Nephron (organoid): Measurements from ENCODE around the gene SMG6.
"Not testable (repeated sequence)": the region's sequence is repeated elsewhere in the genome, so short reads cannot be mapped to it uniquely, and the experiment has no call there.

Source experiments
- H3K27ac Mint-ChIP-seq, 3 experiments: 2 replicates each; pipeline ENCODE4 v1.8.0; 2020; ENCODE audit warnings: mixed read lengths in 3 of 3, mild to moderate bottlenecking in 2 of 3, moderate library complexity in 1 of 3
- H3K27me3 Mint-ChIP-seq: 2 replicates; pipeline ENCODE4 v1.8.0; 2021; ENCODE audit warnings: low read depth, mild to moderate bottlenecking, moderate library complexity, mixed read lengths
- H3K36me3 Mint-ChIP-seq: 2 replicates; pipeline ENCODE4 v1.8.0; 2020; ENCODE audit warnings: low read depth, mixed read lengths
- H3K4me1 Mint-ChIP-seq: 2 replicates; pipeline ENCODE4 v1.8.0; 2020; ENCODE audit warnings: mixed read lengths
- H3K4me3 Mint-ChIP-seq, 3 experiments: 2 replicates each; pipeline ENCODE4 v1.8.0; 2020; ENCODE audit warnings: mild to moderate bottlenecking in 3 of 3, mixed read lengths in 3 of 3, moderate library complexity in 2 of 3
- H3K9me3 Mint-ChIP-seq: 2 replicates; pipeline ENCODE4 v1.8.0; 2020; ENCODE audit warnings: mixed read lengths
- CTCF ChIP-seq, 3 experiments: fragments of 200-600 bp; sonication (generic); IDR thresholded peaks; one replicate each; pipeline ENCODE4 v1.5.0; 2021; ENCODE audit warnings: antibody characterized with exemption in 3 of 3; ENCODE audit not compliant: unreplicated experiment in 3 of 3

Gene SMG6

GRCh38 chr17:2267354-2267753 is 36.2 kb downstream of the SMG6 start:
- Mint-ChIP-seq H3K9me3 (no peaks in the 10 kb centered on the region), H3K4me1 (peaks cover 33% of the 10 kb centered on the region), H3K27ac (no peak overlapping the region), H3K36me3 (peaks cover 36% of the 10 kb centered on the region), H3K4me3 (no peak overlapping the region), H3K27me3 (no peaks in the 10 kb centered on the region)
- TF ChIP-seq CTCF (IDR thresholded peaks at IDR 0.05; ENCODE audit: unreplicated experiment in 3 of 3) = no peak

- Mint-ChIP-seq H3K9me3 (no peaks in the 10 kb centered on the region), H3K27ac (peak overlapping the region in 2 of 3 experiments; percentile 44 to 69), H3K4me1 (peaks cover 38% of the 10 kb centered on the region), H3K4me3 (no peak overlapping the region), H3K36me3 (peaks cover 33% of the 10 kb centered on the region), H3K27me3 (no peaks in the 10 kb centered on the region)
- no peak for TF ChIP-seq CTCF (IDR thresholded peaks at IDR 0.05; ENCODE audit: unreplicated experiment in 3 of 3)
Measured at GRCh38 chr17:2266865-2267228, 36.7 kb downstream of the SMG6 start.

- peaks cover 44% of the 10 kb centered on the region for H3K4me1 Mint-ChIP-seq
- peak overlapping the region in 2 of 3 experiments; percentile 69 to 85 for H3K27ac Mint-ChIP-seq
- no peaks in the 10 kb centered on the region for H3K9me3 Mint-ChIP-seq
- no peak for TF ChIP-seq CTCF (IDR thresholded peaks at IDR 0.05; ENCODE audit: unreplicated experiment in 3 of 3)
- no peak overlapping the region for H3K4me3 Mint-ChIP-seq
- H3K36me3 Mint-ChIP-seq = peaks cover 38% of the 10 kb centered on the region
- no peaks in the 10 kb centered on the region for H3K27me3 Mint-ChIP-seq
Measured at GRCh38 chr17:2266045-2266864, 37.3 kb downstream of the SMG6 start.

- H3K4me1 Mint-ChIP-seq = peaks cover 44% of the 10 kb centered on the region
- not testable (repeated sequence) for H3K9me3 Mint-ChIP-seq, H3K27me3 Mint-ChIP-seq, H3K4me3 Mint-ChIP-seq
- peak overlapping the region; percentile 77 to 86 (median 84) for H3K27ac Mint-ChIP-seq
- H3K36me3 Mint-ChIP-seq = peaks cover 38% of the 10 kb centered on the region
Measured at GRCh38 chr17:2265166-2265565, 38.4 kb downstream of the SMG6 start.

GRCh38 chr17:2264067-2264860 is 39.3 kb downstream of the SMG6 start:
- H3K9me3 Mint-ChIP-seq = no peaks in the 10 kb centered on the region
- no peak for TF ChIP-seq CTCF (IDR thresholded peaks at IDR 0.05; ENCODE audit: unreplicated experiment in 3 of 3)
- peaks cover 44% of the 10 kb centered on the region for H3K4me1 Mint-ChIP-seq
- H3K27ac Mint-ChIP-seq = peak overlapping the region; percentile 77 to 86 (median 84)
- H3K4me3 Mint-ChIP-seq = peak overlapping the region in 2 of 3 experiments; percentile 35 to 50
- peaks cover 36% of the 10 kb centered on the region for H3K36me3 Mint-ChIP-seq
- no peaks in the 10 kb centered on the region for H3K27me3 Mint-ChIP-seq

- H3K4me1 Mint-ChIP-seq = peaks cover 44% of the 10 kb centered on the region
- H3K27me3 Mint-ChIP-seq = no peaks in the 10 kb centered on the region
- peak overlapping the region in 2 of 3 experiments; percentile 50 for H3K4me3 Mint-ChIP-seq
- no peak for TF ChIP-seq CTCF (IDR thresholded peaks at IDR 0.05; ENCODE audit: unreplicated experiment in 3 of 3)
- peaks cover 41% of the 10 kb centered on the region for H3K36me3 Mint-ChIP-seq
- no peaks in the 10 kb centered on the region for H3K9me3 Mint-ChIP-seq
- H3K27ac Mint-ChIP-seq = peak overlapping the region; percentile 77 to 86 (median 84)
Measured at GRCh38 chr17:2263183-2264066, 40.2 kb downstream of the SMG6 start.
